ENCODE results near the gene BTBD6. TPM values are rescaled to one million over a fixed set of nuclear protein-coding genes. Genes with fewer than 3 reads are reported as not detected.

BTBD6 gene
- total RNA-seq, 1 experiment from 2014 or later, result 0.26 TPM

DNA sequence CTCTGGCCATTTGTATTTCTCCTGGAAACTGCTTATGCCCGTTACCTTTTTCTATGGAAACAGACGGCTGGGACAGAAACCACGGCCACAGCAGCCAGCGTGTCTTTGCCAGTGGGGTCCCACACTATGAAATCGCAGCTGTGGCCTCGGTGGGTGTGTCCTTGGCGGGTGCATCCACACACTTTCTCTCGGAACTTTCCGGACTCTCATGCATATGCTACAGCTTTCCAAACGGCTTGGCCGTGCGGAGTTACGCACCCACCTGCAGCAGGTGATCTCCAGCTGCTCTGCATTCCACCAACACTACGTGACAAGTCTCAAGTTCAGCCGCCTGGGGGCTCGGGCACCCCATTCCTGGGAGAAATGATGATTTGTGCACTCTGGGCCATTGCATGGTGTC is 1.3 kb upstream of the BTBD6 start:
- Histone ChIP-seq H3K27me3 (ENCODE audit: control insufficient read depth, insufficient read depth, low read length) (no peaks in the 10 kb centered on the region), H3K36me3 (ENCODE audit: control insufficient read depth, insufficient read depth, low read length) (no peaks in the 10 kb centered on the region), H3K4me3 (ENCODE audit: low read depth in 2 of 2, low read length in 2 of 2) (no peak overlapping the region), H3K27ac (ENCODE audit: low read length) (no peak overlapping the region), H3K4me1 (ENCODE audit: control insufficient read depth, insufficient read depth, low read length) (no peaks in the 10 kb centered on the region), H3K9me3 (ENCODE audit: control insufficient read depth, insufficient read depth, low read depth, low read length) (no peaks in the 10 kb centered on the region)
- POLR2A ChIA-PET, result no interaction called here
- DNase-seq (ENCODE audit: low read depth, low spot score) (no peak), ATAC-seq (no peak)
- in situ Hi-C loops (cut with HindIII; ENCODE audit: low pct_unique_long_range_greater_than_20kb, low sequenced_read_pairs), result no loop called here
- intact Hi-C loops (cut with micrococcal nuclease; ENCODE audit: unreplicated experiment), result no loop called here
- BruUV-seq (replicated peaks), result no TSS peak
- CTCF ChIA-PET, result no interaction called here
- TF ChIP-seq, protein P1, sequence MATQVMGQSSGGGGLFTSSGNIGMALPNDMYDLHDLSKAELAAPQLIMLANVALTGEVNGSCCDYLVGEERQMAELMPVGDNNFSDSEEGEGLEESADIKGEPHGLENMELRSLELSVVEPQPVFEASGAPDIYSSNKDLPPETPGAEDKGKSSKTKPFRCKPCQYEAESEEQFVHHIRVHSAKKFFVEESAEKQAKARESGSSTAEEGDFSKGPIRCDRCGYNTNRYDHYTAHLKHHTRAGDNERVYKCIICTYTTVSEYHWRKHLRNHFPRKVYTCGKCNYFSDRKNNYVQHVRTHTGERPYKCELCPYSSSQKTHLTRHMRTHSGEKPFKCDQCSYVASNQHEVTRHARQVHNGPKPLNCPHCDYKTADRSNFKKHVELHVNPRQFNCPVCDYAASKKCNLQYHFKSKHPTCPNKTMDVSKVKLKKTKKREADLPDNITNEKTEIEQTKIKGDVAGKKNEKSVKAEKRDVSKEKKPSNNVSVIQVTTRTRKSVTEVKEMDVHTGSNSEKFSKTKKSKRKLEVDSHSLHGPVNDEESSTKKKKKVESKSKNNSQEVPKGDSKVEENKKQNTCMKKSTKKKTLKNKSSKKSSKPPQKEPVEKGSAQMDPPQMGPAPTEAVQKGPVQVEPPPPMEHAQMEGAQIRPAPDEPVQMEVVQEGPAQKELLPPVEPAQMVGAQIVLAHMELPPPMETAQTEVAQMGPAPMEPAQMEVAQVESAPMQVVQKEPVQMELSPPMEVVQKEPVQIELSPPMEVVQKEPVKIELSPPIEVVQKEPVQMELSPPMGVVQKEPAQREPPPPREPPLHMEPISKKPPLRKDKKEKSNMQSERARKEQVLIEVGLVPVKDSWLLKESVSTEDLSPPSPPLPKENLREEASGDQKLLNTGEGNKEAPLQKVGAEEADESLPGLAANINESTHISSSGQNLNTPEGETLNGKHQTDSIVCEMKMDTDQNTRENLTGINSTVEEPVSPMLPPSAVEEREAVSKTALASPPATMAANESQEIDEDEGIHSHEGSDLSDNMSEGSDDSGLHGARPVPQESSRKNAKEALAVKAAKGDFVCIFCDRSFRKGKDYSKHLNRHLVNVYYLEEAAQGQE (IDR thresholded peaks at IDR 0.05; ENCODE audit: insufficient read depth in 1 of 2, low read depth in 2 of 2, low read length in 1 of 2), result no peak
- TF ChIP-seq, protein P2, sequence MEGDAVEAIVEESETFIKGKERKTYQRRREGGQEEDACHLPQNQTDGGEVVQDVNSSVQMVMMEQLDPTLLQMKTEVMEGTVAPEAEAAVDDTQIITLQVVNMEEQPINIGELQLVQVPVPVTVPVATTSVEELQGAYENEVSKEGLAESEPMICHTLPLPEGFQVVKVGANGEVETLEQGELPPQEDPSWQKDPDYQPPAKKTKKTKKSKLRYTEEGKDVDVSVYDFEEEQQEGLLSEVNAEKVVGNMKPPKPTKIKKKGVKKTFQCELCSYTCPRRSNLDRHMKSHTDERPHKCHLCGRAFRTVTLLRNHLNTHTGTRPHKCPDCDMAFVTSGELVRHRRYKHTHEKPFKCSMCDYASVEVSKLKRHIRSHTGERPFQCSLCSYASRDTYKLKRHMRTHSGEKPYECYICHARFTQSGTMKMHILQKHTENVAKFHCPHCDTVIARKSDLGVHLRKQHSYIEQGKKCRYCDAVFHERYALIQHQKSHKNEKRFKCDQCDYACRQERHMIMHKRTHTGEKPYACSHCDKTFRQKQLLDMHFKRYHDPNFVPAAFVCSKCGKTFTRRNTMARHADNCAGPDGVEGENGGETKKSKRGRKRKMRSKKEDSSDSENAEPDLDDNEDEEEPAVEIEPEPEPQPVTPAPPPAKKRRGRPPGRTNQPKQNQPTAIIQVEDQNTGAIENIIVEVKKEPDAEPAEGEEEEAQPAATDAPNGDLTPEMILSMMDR (IDR thresholded peaks at IDR 0.05), result no peak
- no peak for TF ChIP-seq TCF7L2 (IDR thresholded peaks at IDR 0.05; ENCODE audit: low read depth, low read length)
- no peak for TF ChIP-seq SIN3A (IDR thresholded peaks at IDR 0.05; ENCODE audit: borderline replicate concordance, insufficient read depth, low read depth, low read length)
- no peak for TF ChIP-seq POLR2AphosphoS5 (IDR thresholded peaks at IDR 0.05; ENCODE audit: low read depth, low read length)

DNA sequence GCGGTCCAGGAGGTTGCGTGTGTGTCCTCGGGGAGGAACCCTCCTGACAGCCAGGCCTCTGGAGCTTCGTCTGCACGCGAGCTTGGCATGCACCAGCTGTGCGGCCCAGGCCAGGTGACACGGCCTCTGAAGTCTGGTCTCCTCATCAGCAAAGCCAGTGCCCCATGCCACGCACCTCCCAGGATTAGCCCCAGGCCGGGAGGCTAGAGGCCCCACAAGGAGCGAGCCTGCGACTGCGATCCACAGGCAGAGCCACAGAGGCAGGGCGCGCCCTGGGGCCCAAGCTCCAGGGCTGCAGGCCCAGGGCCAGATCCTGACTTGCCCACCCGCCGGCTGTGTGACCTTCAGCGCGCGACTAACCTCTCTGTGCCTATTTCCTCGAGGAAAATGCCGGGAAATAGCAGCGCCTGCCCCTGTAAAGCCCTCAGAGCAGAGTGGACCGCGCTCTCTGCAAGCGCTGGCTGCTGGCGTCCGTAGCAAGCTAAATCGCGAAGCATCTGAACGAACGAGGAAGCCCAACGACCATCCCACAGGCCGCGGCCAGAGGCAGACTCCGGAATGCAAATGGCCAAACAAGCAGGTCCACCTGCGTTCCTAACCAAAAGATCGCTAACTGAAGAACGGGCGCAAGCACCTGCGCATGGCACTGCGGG is 492 bp upstream of the BTBD6 start:
- Histone ChIP-seq H3K4me3 (ENCODE audit: low read depth in 2 of 2, low read length in 2 of 2) (peak overlapping the region in 1 of 2 experiments; percentile 21; a peak in 1 of 4 replicates), H3K27me3 (ENCODE audit: control insufficient read depth, insufficient read depth, low read length) (no peaks in the 10 kb centered on the region), H3K36me3 (ENCODE audit: control insufficient read depth, insufficient read depth, low read length) (no peaks in the 10 kb centered on the region), H3K9me3 (ENCODE audit: control insufficient read depth, insufficient read depth, low read depth, low read length) (no peaks in the 10 kb centered on the region), H3K27ac (ENCODE audit: low read length) (no peak overlapping the region), H3K4me1 (ENCODE audit: control insufficient read depth, insufficient read depth, low read length) (no peaks in the 10 kb centered on the region)
- ChIA-PET CTCF (no interaction called here), POLR2A (no interaction called here)
- DNase-seq (ENCODE audit: low read depth, low spot score), result no peak
- intact Hi-C loops (cut with micrococcal nuclease; ENCODE audit: unreplicated experiment), result no loop called here
- no peak for ATAC-seq
- TF ChIP-seq, protein P2 (IDR thresholded peaks at IDR 0.05), result no peak
- TF ChIP-seq TCF7L2 (IDR thresholded peaks at IDR 0.05; ENCODE audit: low read depth, low read length) (no peak), SIN3A (IDR thresholded peaks at IDR 0.05; ENCODE audit: borderline replicate concordance, insufficient read depth, low read depth, low read length) (no peak), POLR2AphosphoS5 (IDR thresholded peaks at IDR 0.05; ENCODE audit: low read depth, low read length) (no peak)
- TF ChIP-seq, protein P1 (IDR thresholded peaks at IDR 0.05; ENCODE audit: insufficient read depth in 1 of 2, low read depth in 2 of 2, low read length in 1 of 2), result no peak
- no TSS peak for BruUV-seq (replicated peaks)
- in situ Hi-C loops (cut with HindIII; ENCODE audit: low pct_unique_long_range_greater_than_20kb, low sequenced_read_pairs), result no loop called here

Data from Panc1 (cell line).